ENCODE measurements around the gene FNIP2.

DNA sequence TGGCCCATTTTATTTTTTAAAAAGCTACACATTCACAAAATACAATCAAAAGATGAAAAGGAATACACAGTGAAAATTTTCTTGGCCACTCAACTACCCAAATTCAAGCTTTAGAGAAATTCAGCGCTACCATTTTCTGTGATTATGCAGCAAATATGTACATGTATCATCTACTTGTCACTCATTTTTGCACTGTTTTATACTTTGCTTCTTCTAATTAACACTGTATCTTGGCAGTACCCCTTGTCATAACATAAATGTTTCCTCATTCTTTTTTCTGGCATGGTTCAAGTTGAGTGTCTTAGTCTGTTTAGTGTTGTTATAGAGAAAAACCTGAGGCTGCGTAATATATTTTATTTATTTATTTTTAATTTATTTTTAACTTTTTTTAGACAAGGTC lies 30.0 kb upstream of the FNIP2 start:
- TF ChIP-seq, protein P1, sequence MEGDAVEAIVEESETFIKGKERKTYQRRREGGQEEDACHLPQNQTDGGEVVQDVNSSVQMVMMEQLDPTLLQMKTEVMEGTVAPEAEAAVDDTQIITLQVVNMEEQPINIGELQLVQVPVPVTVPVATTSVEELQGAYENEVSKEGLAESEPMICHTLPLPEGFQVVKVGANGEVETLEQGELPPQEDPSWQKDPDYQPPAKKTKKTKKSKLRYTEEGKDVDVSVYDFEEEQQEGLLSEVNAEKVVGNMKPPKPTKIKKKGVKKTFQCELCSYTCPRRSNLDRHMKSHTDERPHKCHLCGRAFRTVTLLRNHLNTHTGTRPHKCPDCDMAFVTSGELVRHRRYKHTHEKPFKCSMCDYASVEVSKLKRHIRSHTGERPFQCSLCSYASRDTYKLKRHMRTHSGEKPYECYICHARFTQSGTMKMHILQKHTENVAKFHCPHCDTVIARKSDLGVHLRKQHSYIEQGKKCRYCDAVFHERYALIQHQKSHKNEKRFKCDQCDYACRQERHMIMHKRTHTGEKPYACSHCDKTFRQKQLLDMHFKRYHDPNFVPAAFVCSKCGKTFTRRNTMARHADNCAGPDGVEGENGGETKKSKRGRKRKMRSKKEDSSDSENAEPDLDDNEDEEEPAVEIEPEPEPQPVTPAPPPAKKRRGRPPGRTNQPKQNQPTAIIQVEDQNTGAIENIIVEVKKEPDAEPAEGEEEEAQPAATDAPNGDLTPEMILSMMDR (IDR thresholded peaks at IDR 0.05) = no peak
- TF ChIP-seq POLR2A (IDR thresholded peaks at IDR 0.05) = no peak
- TF ChIP-seq POLR2AphosphoS5 (IDR thresholded peaks at IDR 0.05) = no peak

Data from prostate gland (tissue), 2 donors.